ENCODE measurements around the gene SND1. TPM values are rescaled to one million over a fixed set of nuclear protein-coding genes. Genes with fewer than 3 reads are reported as not detected.

SND1 gene
- total RNA-seq, 1 experiment from 2014 or later, result 172 TPM

DNA sequence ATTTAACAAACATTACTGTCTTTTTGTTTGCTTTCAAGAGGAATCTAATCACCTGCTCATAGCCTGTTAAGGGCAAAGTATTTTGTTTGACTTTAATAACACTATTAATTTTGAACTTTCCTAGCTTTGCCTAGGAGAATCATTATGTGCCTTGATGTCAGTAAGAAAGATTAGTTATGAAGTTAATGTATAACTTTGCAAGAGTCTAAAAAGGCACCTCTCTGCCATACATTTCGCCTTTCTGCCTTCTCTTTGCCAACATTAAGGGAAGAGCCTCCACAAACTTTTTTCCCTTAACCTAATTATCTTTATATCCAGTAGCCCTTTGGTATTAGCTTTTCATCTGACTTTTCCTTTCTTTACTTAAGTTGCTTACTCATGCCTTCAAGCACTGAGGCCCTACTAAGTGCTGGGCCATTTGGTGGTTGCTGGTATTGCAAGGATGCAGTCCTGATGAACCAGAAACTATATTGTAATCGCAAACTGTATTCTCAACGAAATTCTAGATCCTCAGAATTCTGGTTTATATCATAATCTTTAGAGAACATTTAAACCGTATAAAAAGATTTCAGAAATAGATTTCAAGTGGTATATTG is 108.5 kb downstream of the SND1 start:
- Histone ChIP-seq H3K36me3 (0 out of 2 replicates have a peak, but pooled peaks cover 6% of the 10 kb centered on the region), H3K4me1 (replicated peaks) (no peaks in the 10 kb centered on the region), H3K27ac (no peak overlapping the region), H3K27me3 (replicated peaks) (no peaks in the 10 kb centered on the region; the same call in 1 of the 2 replicates), H3K9me3 (replicated peaks) (no peaks in the 10 kb centered on the region), H3K4me3 (no peak overlapping the region)
- no peak for DNase-seq (ENCODE audit: low read depth in 1 of 2, low spot score in 2 of 2)

GRCh38 chr7:127761196-127761595 is 109.2 kb downstream of the SND1 start:
- no peak overlapping the region for H3K27ac ChIP-seq
- no peak for DNase-seq (ENCODE audit: low read depth in 1 of 2, low spot score in 2 of 2)
- no peaks in the 10 kb centered on the region for H3K9me3 ChIP-seq (replicated peaks)
- H3K4me3 ChIP-seq, result no peak overlapping the region
- H3K36me3 ChIP-seq, result 0 out of 2 replicates have a peak, but pooled peaks cover 10% of the 10 kb centered on the region
- H3K4me1 ChIP-seq (replicated peaks), result no peaks in the 10 kb centered on the region
- H3K27me3 ChIP-seq (replicated peaks), result no peaks in the 10 kb centered on the region; the same call in 1 of the 2 replicates

- H3K4me1 ChIP-seq (replicated peaks), result peaks cover 30% of the 10 kb centered on the region
- H3K36me3 ChIP-seq, result 0 out of 2 replicates have a peak, but pooled peaks cover 4% of the 10 kb centered on the region
- no peaks in the 10 kb centered on the region for H3K27me3 ChIP-seq (replicated peaks)
- no peak overlapping the region for H3K27ac ChIP-seq
- no peaks in the 10 kb centered on the region for H3K9me3 ChIP-seq (replicated peaks)
- no peak for DNase-seq (ENCODE audit: low read depth in 1 of 2, low spot score in 2 of 2)
- no peak overlapping the region for H3K4me3 ChIP-seq
These were observed 112.7 kb downstream of the SND1 start for GRCh38 chr7:127764681-127765080.

GRCh38 chr7:127765150-127765549 is 113.2 kb downstream of the SND1 start:
- H3K27me3 ChIP-seq (replicated peaks), result no peaks in the 10 kb centered on the region
- H3K27ac ChIP-seq, result no peak overlapping the region
- H3K9me3 ChIP-seq (replicated peaks), result no peaks in the 10 kb centered on the region
- peaks cover 35% of the 10 kb centered on the region for H3K4me1 ChIP-seq (replicated peaks)
- DNase-seq (ENCODE audit: low read depth in 1 of 2, low spot score in 2 of 2), result no peak
- H3K4me3 ChIP-seq, result no peak overlapping the region
- H3K36me3 ChIP-seq, result 0 out of 2 replicates have a peak, but pooled peaks cover 4% of the 10 kb centered on the region

DNA sequence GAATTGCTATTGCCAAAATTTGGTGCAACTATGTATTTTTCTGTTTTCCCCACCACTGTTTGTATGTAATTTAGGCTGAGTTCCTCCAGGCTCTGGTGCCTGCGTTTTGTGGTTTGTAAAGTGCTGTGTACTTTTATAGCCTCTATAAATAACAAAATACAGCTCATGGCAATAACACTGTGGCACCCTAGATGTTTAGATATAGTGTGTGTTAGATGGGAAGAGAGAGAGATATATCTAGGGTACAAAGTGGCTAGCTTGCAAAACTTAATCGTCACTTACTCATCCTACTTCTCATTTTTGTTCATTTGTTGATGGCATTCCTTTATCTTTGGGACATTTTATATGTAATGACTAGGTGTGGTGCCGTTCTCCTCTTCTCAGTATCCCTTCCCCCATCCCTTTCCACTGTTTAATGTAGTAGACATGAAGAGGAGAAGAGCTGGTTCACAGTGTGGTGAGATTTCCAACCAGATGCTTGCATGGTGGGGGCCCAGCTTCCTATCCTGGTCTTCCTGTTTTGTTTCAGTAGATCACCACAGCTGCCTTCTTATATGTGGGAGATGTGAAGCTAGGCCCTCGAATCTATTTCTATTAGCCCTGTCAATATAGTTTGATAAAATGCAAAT is 115.0 kb downstream of the SND1 start:
- no peak overlapping the region for H3K4me3 ChIP-seq
- H3K9me3 ChIP-seq (replicated peaks), result no peaks in the 10 kb centered on the region
- 0 out of 2 replicates have a peak, but pooled peaks cover 4% of the 10 kb centered on the region for H3K36me3 ChIP-seq
- H3K27me3 ChIP-seq (replicated peaks), result no peaks in the 10 kb centered on the region
- DNase-seq (ENCODE audit: low read depth in 1 of 2, low spot score in 2 of 2), result peak in 1 of 2 experiments; percentile 18
- H3K4me1 ChIP-seq (replicated peaks), result peaks cover 47% of the 10 kb centered on the region
- H3K27ac ChIP-seq, result no peak overlapping the region

DNA sequence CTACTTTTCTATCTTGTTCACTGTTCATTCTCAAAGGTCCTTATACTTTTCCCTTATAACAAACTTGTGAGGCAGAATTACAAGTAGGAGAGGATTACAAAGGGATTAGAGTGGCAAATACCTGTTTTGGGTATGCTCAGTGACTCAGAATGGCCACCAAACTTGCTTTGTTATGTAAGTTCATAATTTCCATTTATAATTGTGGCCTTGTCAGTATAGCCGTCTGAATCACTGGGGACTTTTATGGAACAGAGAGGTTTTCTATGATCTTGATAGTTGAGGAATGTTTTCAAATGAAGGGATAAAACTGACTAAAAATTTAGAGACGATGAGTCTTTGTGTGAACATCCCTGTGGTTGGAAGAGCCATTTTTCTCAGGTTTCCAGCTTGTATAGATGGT is 116.2 kb downstream of the SND1 start:
- Histone ChIP-seq H3K36me3 (0 out of 2 replicates have a peak, but pooled peaks cover 4% of the 10 kb centered on the region), H3K27me3 (replicated peaks) (no peaks in the 10 kb centered on the region), H3K27ac (0 out of 2 replicates have a peak overlapping the region, but pooled peaks have one; percentile 3), H3K4me1 (replicated peaks) (peaks cover 47% of the 10 kb centered on the region), H3K4me3 (no peak overlapping the region), H3K9me3 (replicated peaks) (no peaks in the 10 kb centered on the region)
- peak in 1 of 2 experiments; percentile 34 for DNase-seq (ENCODE audit: low read depth in 1 of 2, low spot score in 2 of 2)

DNA sequence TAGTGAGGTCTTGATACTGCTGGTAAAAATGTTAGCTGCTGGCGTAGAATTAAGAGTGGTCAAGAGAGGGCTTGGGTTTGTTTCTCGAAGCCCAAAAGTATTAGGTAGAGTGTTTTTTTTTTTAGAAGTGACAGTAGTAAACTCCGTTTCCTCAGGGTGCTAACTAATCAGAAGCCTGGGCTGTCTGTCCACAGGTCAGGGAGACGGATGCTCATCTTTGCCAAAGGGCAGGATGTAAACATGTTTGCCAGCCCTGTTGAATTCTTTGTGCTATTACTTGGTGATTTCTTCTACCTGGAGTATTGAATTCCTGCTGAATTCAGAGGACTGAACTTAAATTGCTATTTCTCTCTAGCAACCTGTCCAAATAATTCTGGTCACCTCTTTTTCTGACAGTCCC is 117.1 kb downstream of the SND1 start:
- Histone ChIP-seq H3K27me3 (replicated peaks) (no peaks in the 10 kb centered on the region), H3K27ac (no peak overlapping the region)

DNA sequence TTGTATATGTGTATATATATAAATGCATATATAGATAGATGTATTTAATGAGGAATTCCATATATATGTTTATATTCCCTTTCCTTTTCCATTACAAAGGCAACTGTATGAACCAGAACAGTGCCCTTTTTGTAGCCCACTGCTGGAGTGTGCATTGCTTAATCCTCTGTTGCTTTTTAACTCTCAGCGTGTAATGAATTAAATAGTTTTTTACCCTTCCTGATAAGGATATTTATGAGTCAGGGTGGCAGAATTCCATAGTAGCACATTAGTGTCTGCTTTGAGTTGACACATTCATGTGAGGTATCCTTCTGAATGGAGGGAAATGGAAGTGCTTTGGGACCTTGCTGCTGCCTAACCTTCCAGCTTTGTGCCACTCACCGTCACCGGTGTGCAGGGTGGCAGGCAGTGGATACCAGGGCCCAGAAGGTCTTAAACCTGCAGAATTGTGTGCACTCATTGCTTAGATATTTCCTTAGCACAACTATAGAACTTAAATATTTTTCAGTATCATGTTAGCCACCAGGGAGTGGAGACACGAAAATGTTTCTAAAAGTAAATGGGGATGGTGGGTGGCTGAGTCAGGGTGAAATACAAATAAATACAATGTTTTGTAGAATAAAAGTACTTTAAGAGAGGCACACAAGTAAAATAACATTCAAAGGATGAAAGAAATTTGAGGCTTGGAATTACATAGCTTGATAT is 117.9 kb downstream of the SND1 start:
- Histone ChIP-seq H3K27me3 (replicated peaks) (no peaks in the 10 kb centered on the region), H3K9me3 (replicated peaks) (no peaks in the 10 kb centered on the region), H3K36me3 (peaks cover 7% of the 10 kb centered on the region; the same call in 1 of the 2 replicates), H3K4me3 (no peak overlapping the region), H3K27ac (no peak overlapping the region), H3K4me1 (replicated peaks) (peaks cover 56% of the 10 kb centered on the region)
- DNase-seq (ENCODE audit: low read depth in 1 of 2, low spot score in 2 of 2), result peak in 1 of 2 experiments; percentile 67

More for the DNA sequence above, 117.1 kb downstream of the SND1 start:
- DNase-seq (ENCODE audit: low read depth in 1 of 2, low spot score in 2 of 2), result no peak
- H3K4me3 ChIP-seq, result no peak overlapping the region
- H3K9me3 ChIP-seq (replicated peaks), result no peaks in the 10 kb centered on the region
- 0 out of 2 replicates have a peak, but pooled peaks cover 4% of the 10 kb centered on the region for H3K36me3 ChIP-seq
- peaks cover 54% of the 10 kb centered on the region for H3K4me1 ChIP-seq (replicated peaks)

GRCh38 chr7:127770885-127771284 is 118.9 kb downstream of the SND1 start:
- no peaks in the 10 kb centered on the region for H3K9me3 ChIP-seq (replicated peaks)
- H3K4me1 ChIP-seq (replicated peaks), result peaks cover 62% of the 10 kb centered on the region
- no peaks in the 10 kb centered on the region for H3K27me3 ChIP-seq (replicated peaks)
- no peak overlapping the region for H3K4me3 ChIP-seq
- DNase-seq (ENCODE audit: low read depth in 1 of 2, low spot score in 2 of 2), result no peak
- H3K36me3 ChIP-seq, result peaks cover 6% of the 10 kb centered on the region; the same call in 1 of the 2 replicates
- no peak overlapping the region for H3K27ac ChIP-seq

DNA sequence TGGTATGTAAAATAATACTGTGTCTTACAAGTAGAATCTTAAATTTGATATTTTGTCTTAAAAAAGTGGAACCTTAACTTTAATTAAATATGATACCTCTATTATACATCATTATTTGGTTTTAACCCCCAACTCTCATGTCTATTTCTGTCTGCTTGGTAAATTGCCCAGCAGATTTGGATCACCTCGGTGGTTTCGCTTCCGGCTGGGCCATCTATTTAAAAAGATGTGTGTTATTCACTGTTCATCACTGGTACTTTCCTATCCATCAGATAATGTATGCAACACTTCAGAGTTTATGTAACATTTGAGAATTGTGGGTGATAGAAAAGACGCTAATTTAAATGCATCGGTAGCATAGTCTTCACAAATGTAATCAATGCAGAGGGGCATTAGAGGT is 119.7 kb downstream of the SND1 start:
- no peaks in the 10 kb centered on the region for H3K9me3 ChIP-seq (replicated peaks)
- H3K27ac ChIP-seq, result no peak overlapping the region
- H3K4me1 ChIP-seq (replicated peaks), result peaks cover 70% of the 10 kb centered on the region
- DNase-seq (ENCODE audit: low read depth in 1 of 2, low spot score in 2 of 2), result no peak
- no peaks in the 10 kb centered on the region for H3K27me3 ChIP-seq (replicated peaks)
- H3K36me3 ChIP-seq, result peaks cover 3% of the 10 kb centered on the region; the same call in 1 of the 2 replicates
- H3K4me3 ChIP-seq, result no peak overlapping the region

DNA sequence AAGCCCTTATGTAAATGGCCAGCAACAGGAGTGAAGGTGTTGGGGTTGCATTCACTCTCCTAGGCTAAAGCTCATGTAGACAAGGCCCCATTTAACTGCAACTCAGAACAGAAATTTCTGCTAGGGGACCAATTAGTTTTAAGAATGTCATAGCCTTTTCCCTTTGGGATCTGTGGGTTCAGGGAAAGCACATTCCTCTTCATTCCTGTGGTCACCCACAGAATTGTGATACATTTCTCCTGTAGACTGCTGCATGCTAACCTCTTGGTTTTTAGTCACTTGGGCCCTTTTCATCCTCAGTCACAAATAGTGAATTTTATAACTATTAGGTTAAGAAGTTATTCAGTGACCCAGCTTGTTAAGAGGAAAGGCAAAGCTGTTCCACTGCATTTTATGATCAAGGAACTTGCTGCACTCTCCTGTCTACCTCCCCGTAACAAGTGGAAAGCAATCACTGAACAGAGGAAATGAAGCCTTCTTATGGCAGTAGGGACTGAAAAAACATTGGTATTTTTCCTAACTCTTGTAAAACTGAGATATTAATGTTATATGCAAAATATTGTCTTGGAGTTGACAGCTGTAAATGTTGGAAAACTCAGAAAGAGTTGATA is 124.9 kb downstream of the SND1 start:
- peak; percentile 52 to 76 for DNase-seq (ENCODE audit: low read depth in 1 of 2, low spot score in 2 of 2)
- Histone ChIP-seq H3K36me3 (peaks cover 3% of the 10 kb centered on the region; the same call in 1 of the 2 replicates), H3K27ac (peak overlapping the region; percentile 40), H3K4me3 (no peak overlapping the region), H3K4me1 (replicated peaks) (peaks cover 36% of the 10 kb centered on the region), H3K9me3 (replicated peaks) (no peaks in the 10 kb centered on the region), H3K27me3 (replicated peaks) (no peaks in the 10 kb centered on the region)

GRCh38 chr7:127780489-127780888 is 128.5 kb downstream of the SND1 start:
- Histone ChIP-seq H3K4me3 (no peak overlapping the region), H3K27ac (no peak overlapping the region), H3K9me3 (replicated peaks) (no peaks in the 10 kb centered on the region), H3K36me3 (no peaks in the 10 kb centered on the region; the same call in 1 of the 2 replicates), H3K27me3 (replicated peaks) (no peaks in the 10 kb centered on the region), H3K4me1 (replicated peaks) (peaks cover 32% of the 10 kb centered on the region)
- no peak for DNase-seq (ENCODE audit: low read depth in 1 of 2, low spot score in 2 of 2)

GRCh38 chr7:127781081-127781480 is 129.1 kb downstream of the SND1 start:
- Histone ChIP-seq H3K4me1 (replicated peaks) (peaks cover 30% of the 10 kb centered on the region), H3K36me3 (no peaks in the 10 kb centered on the region; the same call in 1 of the 2 replicates), H3K9me3 (replicated peaks) (no peaks in the 10 kb centered on the region), H3K4me3 (no peak overlapping the region), H3K27ac (no peak overlapping the region), H3K27me3 (replicated peaks) (no peaks in the 10 kb centered on the region)
- DNase-seq (ENCODE audit: low read depth in 1 of 2, low spot score in 2 of 2), result no peak
